Karpas-422 (cell line): ENCODE measurements around the gene INTS2. TPM values are rescaled to one million over a fixed set of nuclear protein-coding genes. Genes with fewer than 3 reads are reported as not detected.
"Not testable (repeated sequence)": the region's sequence is repeated elsewhere in the genome, so short reads cannot be mapped to it uniquely, and the experiment has no call there.

Experiments used
- DNase-seq: peaks from one replicate; pipeline ENCODE4 v3.0.0-alpha.2; 2015
- H2AFZ ChIP-seq: fragments of 200-600 bp; sonication (generic); 2 replicates; pipeline ENCODE4 v1.6.1; 2014; ENCODE audit warnings: antibody characterized with exemption, low read length, mixed read lengths
- H3K27ac ChIP-seq: fragments of 200-600 bp; sonication (generic); 2 replicates; pipeline ENCODE4 v1.5.1; 2014; ENCODE audit warnings: mild to moderate bottlenecking, low read length, moderate library complexity
- H3K27me3 ChIP-seq: fragments of 200-600 bp; sonication (generic); 2 replicates; pipeline ENCODE4 v1.6.1; 2014; ENCODE audit warnings: low read length, mixed read lengths
- H3K36me3 ChIP-seq: fragments of 200-600 bp; sonication (generic); 2 replicates; pipeline ENCODE4 v1.6.1; 2014; ENCODE audit warnings: low read length, mixed read lengths; ENCODE audit not compliant: insufficient read depth
- H3K4me1 ChIP-seq: fragments of 200-600 bp; sonication (generic); 2 replicates; pipeline ENCODE4 v1.6.1; 2014; ENCODE audit warnings: mild to moderate bottlenecking, low read length, mixed read lengths
- H3K4me2 ChIP-seq: fragments of 200-600 bp; sonication (generic); 2 replicates; pipeline ENCODE4 v1.6.1; 2014; ENCODE audit warnings: low read length, low read depth, mild to moderate bottlenecking; ENCODE audit not compliant: poor library complexity, severe bottlenecking
- H3K4me3 ChIP-seq: fragments of 200-600 bp; sonication (generic); 2 replicates; pipeline ENCODE4 v1.5.1; 2014; ENCODE audit warnings: mild to moderate bottlenecking, antibody characterized with exemption, low read length, mixed read lengths
- H3K79me2 ChIP-seq: fragments of 200-600 bp; sonication (generic); 2 replicates; pipeline ENCODE4 v1.6.1; 2014; ENCODE audit warnings: mild to moderate bottlenecking, low read length, mixed read lengths
- H3K9ac ChIP-seq: fragments of 200-600 bp; sonication (generic); 2 replicates; pipeline ENCODE4 v1.6.0; 2014; ENCODE audit warnings: low read length
- H3K9me2 ChIP-seq: fragments of 200-600 bp; sonication (generic), shearing (Covaris generic); replicated peaks from 2 replicates; pipeline ENCODE4 v1.6.0; 2014; ENCODE audit warnings: mild to moderate bottlenecking, low read length, moderate library complexity; ENCODE audit not compliant: insufficient read depth
- H3K9me3 ChIP-seq: fragments of 300-700, 200-600 bp; sonication (generic); 2 replicates; pipeline ENCODE4 v1.6.1; 2014; ENCODE audit warnings: low read length, mixed read lengths
- H4K20me1 ChIP-seq: fragments of 200-600 bp; sonication (generic); 2 replicates; pipeline ENCODE4 v1.6.1; 2014; ENCODE audit warnings: mild to moderate bottlenecking, antibody characterized with exemption, low read length, low read depth; ENCODE audit not compliant: insufficient read depth
- total RNA-seq: library from RNA; depleted of rRNA; stranded (reverse); fragments of >200 nt; shearing (Covaris generic); gene quantifications from 2 replicates; pipeline ENCODE4 v1.2.3, GENCODE V29; 2014; ENCODE audit warnings: low replicate concordance

The INTS2 gene
- total RNA-seq, 1 experiment from 2014 or later = 34.7 TPM

DNA sequence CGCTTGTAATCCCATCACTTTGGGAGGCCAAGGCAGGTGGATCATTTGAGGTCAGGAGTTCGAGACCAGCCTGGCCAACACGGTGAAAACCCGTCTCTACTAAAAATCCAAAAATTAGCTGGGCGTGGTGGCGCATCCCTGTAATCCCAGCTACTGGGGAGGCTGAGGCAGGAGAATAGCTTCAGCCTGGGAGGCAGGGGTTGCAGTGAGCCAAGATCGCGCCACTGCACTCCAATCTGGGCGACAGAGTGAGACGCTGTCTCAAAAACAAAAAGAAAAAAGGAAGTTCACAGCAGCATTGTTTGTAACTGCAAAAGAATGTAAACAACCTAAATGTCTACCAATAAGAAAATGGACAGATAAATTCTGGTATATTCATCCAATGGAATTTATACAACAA is 67.4 kb downstream of the INTS2 start:
- not testable (repeated sequence) for H3K9me3 ChIP-seq, H3K9ac ChIP-seq, H2AFZ ChIP-seq, DNase-seq, H3K27me3 ChIP-seq, H3K27ac ChIP-seq, H3K9me2 ChIP-seq, H3K4me3 ChIP-seq, H4K20me1 ChIP-seq
- H3K36me3 ChIP-seq = peaks cover 26% of the 10 kb centered on the region
- peak overlapping the region; percentile 91 for H3K4me2 ChIP-seq
- H3K79me2 ChIP-seq = peaks cover 56% of the 10 kb centered on the region
- peaks cover 37% of the 10 kb centered on the region for H3K4me1 ChIP-seq

DNA sequence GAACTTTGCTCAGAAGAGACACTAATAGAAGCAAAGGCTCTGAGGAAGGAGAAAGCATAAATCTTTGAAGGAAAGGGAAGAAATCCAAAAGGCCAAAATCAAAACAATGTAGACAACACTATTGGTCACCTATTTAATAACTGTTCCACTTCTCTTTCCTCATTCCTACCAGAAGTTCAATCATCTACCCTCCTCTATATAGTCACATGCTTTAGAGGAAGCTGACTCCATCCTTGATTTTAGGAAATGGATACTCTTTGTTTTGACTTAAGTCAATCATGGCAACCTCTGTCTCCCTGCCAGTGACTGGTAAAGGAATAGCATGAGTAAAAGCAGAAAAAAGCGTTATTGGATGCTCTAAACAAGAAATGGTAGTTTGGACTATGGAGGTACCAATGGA is 71.7 kb downstream of the INTS2 start:
- Histone ChIP-seq H3K4me3 (no peak overlapping the region), H4K20me1 (no peaks in the 10 kb centered on the region), H2AFZ (no peak overlapping the region), H3K9ac (no peak overlapping the region), H3K27ac (no peak overlapping the region), H3K9me3 (no peaks in the 10 kb centered on the region), H3K36me3 (peaks cover 48% of the 10 kb centered on the region), H3K27me3 (no peaks in the 10 kb centered on the region), H3K9me2 (no peaks in the 10 kb centered on the region), H3K4me1 (peaks cover 19% of the 10 kb centered on the region), H3K79me2 (peaks cover 78% of the 10 kb centered on the region), H3K4me2 (no peak overlapping the region)
- no peak for DNase-seq

DNA sequence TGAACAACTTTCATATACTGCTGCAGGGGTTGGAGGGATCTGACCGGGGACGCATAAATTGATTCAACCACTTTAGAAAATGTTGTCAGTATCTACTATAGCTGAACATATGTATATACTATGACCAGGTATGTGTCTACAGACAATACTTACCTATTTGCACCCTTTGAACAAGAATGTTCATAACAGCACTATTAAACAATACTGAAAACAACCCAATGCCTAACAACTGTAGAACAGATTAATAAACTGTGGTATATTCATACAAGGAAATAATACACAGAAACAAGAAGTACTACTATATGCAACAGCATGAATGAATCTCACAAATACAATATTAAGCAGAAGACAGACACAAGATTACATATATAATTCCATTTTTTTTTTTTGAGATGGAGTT is 74.9 kb downstream of the INTS2 start:
- no peak overlapping the region for H3K4me3 ChIP-seq
- no peaks in the 10 kb centered on the region for H4K20me1 ChIP-seq
- peaks cover 74% of the 10 kb centered on the region for H3K79me2 ChIP-seq
- H3K4me1 ChIP-seq = peaks cover 7% of the 10 kb centered on the region
- peaks cover 58% of the 10 kb centered on the region for H3K36me3 ChIP-seq
- H3K9me3 ChIP-seq = no peaks in the 10 kb centered on the region
- H3K27me3 ChIP-seq = no peaks in the 10 kb centered on the region
- no peak overlapping the region for H2AFZ ChIP-seq
- DNase-seq = no peak
- no peaks in the 10 kb centered on the region for H3K9me2 ChIP-seq
- no peak overlapping the region for H3K9ac ChIP-seq
- H3K27ac ChIP-seq = no peak overlapping the region
- no peak overlapping the region for H3K4me2 ChIP-seq

DNA sequence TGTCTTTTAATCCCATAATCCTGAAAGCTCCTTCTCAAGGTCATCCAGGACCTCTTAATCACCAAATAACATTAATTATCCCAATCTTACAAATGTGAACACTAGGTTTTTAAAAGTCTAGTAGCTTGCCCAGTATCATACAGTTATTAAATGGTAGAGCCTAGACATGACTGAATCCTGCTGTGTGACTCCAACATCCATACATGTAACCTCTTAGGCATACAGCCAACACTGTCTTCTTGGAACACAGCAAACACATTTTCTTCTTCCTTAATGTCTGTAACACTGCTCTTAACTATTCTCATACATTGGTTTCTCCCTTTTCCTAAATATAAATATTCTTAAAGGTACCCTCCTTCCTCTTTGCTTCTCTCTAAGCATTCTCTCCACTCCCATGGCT is 78.1 kb downstream of the INTS2 start:
- Histone ChIP-seq H3K4me1 (peaks cover 7% of the 10 kb centered on the region), H3K9me2 (no peaks in the 10 kb centered on the region), H3K79me2 (peaks cover 56% of the 10 kb centered on the region), H4K20me1 (no peaks in the 10 kb centered on the region), H3K9me3 (no peaks in the 10 kb centered on the region), H3K36me3 (peaks cover 64% of the 10 kb centered on the region), H3K27me3 (no peaks in the 10 kb centered on the region), H3K4me2 (no peak overlapping the region), H3K9ac (no peak overlapping the region), H3K4me3 (no peak overlapping the region), H3K27ac (no peak overlapping the region), H2AFZ (no peak overlapping the region)
- no peak for DNase-seq

DNA sequence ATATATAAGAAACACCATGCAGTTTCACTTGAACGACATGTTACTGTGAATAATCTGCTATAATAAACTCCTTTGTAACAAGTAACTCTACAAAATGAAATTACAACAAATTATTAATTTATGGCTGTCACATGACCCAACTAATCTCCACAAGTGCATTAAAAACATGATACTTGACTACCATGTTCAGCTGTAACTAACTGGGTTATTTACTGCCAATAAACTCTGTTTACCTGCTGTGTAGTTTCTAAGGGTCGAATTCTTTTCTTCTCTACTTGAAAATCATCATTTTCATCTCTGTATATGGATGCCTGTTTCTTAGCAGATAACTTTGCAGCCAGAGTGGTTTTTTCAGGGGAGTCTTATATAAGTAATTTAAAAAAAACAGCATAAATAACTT is 78.9 kb downstream of the INTS2 start:
- Histone ChIP-seq H2AFZ (no peak overlapping the region), H3K9ac (no peak overlapping the region), H3K4me2 (no peak overlapping the region), H3K9me3 (no peaks in the 10 kb centered on the region), H3K27ac (no peak overlapping the region), H3K79me2 (peaks cover 51% of the 10 kb centered on the region), H3K9me2 (no peaks in the 10 kb centered on the region), H3K4me1 (peaks cover 4% of the 10 kb centered on the region; the same call in 1 of the 2 replicates), H4K20me1 (no peaks in the 10 kb centered on the region), H3K36me3 (peaks cover 67% of the 10 kb centered on the region), H3K4me3 (no peak overlapping the region), H3K27me3 (no peaks in the 10 kb centered on the region)
- DNase-seq = no peak

DNA sequence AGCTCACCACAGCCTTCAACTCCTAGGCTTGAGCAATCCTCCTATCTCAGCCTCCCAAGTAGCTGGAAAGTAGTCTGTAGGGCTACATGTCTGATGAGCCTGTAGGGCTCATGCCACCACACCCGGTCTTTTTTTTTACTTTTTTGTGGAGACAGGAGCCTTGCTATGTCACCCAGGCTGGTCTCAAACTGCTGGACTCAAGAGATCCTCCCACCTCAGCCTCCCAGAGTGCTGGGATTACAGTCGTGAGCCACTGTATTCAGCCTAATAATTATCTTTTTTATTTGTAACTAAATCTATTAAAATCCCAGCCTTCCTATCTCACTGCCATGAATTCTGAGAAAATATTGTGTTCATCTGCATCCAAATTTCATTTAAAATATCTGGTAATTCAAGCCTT is 79.5 kb downstream of the INTS2 start:
- H3K79me2 ChIP-seq = peaks cover 44% of the 10 kb centered on the region
- H3K36me3 ChIP-seq = peaks cover 66% of the 10 kb centered on the region
- no peaks in the 10 kb centered on the region for H3K9me2 ChIP-seq
- no peak for DNase-seq
- peaks cover under 1% of the 10 kb centered on the region; the same call in 1 of the 2 replicates for H3K4me1 ChIP-seq
- no peak overlapping the region for H3K9ac ChIP-seq
- no peak overlapping the region for H3K4me2 ChIP-seq
- no peak overlapping the region for H3K4me3 ChIP-seq
- H3K9me3 ChIP-seq = no peaks in the 10 kb centered on the region
- no peak overlapping the region for H2AFZ ChIP-seq
- no peaks in the 10 kb centered on the region for H4K20me1 ChIP-seq
- H3K27me3 ChIP-seq = no peaks in the 10 kb centered on the region
- no peak overlapping the region for H3K27ac ChIP-seq

DNA sequence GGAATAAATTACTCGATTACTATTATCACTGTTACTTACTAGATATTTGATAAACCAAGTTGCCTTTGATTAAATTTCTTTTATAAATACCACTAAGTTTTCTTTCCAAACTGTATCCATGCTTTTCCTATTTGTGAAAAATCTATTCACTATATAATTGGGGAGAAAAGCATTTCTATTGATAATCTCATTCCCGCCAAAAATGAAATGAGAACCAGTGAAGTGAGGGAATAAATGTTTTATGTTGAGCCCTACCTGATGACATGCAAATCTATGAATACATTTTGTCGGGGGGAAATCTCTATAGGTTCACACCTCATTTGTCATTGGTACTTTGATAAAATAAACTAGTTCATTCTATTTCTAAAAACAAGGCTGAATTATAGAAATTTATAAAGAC is 80.1 kb downstream of the INTS2 start:
- Histone ChIP-seq H3K4me3 (no peak overlapping the region), H3K36me3 (peaks cover 60% of the 10 kb centered on the region), H3K4me2 (no peak overlapping the region), H2AFZ (no peak overlapping the region), H3K27me3 (no peaks in the 10 kb centered on the region), H3K79me2 (peaks cover 38% of the 10 kb centered on the region), H3K9me2 (no peaks in the 10 kb centered on the region), H4K20me1 (no peaks in the 10 kb centered on the region), H3K4me1 (no peaks in the 10 kb centered on the region), H3K27ac (no peak overlapping the region), H3K9ac (no peak overlapping the region), H3K9me3 (no peaks in the 10 kb centered on the region)
- no peak for DNase-seq

DNA sequence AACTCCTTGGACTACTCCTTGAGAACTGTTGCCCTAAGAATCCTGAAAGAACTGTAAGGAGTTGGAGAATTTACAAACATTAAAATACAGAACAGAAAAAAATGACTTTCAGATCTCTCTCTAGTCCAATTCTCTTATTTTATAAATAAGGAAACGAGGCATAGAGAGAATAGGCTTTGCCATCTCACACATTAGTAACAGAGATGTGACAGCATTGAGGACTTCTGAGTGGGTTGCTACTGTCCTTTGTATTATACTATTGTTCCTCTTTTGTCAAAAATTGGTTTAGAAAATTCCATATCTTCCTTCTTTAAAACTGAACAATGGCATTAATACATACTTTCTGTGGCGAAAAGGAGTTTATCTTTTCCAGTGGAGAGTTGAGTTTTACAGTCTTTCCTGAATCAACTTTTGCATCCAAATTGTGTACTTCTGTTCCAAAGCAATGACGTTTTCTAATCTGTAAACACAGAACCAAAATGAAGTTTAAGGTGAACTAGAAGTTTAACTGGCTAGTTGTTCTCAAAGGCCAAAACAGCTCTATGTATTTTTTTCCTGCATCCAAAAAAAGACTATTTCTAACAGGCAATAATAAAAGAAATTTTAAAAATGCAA is 80.9 kb downstream of the INTS2 start:
- Histone ChIP-seq H2AFZ (no peak overlapping the region), H3K4me3 (no peak overlapping the region), H3K27me3 (no peaks in the 10 kb centered on the region), H3K4me1 (no peaks in the 10 kb centered on the region), H3K9me3 (no peaks in the 10 kb centered on the region), H3K79me2 (peaks cover 33% of the 10 kb centered on the region), H4K20me1 (no peaks in the 10 kb centered on the region), H3K9me2 (no peaks in the 10 kb centered on the region), H3K9ac (no peak overlapping the region), H3K36me3 (peaks cover 62% of the 10 kb centered on the region), H3K4me2 (no peak overlapping the region), H3K27ac (no peak overlapping the region)
- no peak for DNase-seq
